HepG2 (cell line): Measurements from ENCODE around the gene PLCB1. TPM values are rescaled to one million over a fixed set of nuclear protein-coding genes. Genes with fewer than 3 reads are reported as not detected.

Experiments
- ASH2L ChIP-seq: fragments of 300-600, 200-600 bp; sonication (generic); IDR thresholded peaks from 2 replicates; pipeline ENCODE4 v1.7.0; 2017; ENCODE audit warnings: low read depth, mild to moderate bottlenecking, moderate library complexity, mixed read lengths, low read length; ENCODE audit not compliant: insufficient read length
- FLYWCH1 ChIP-seq: sonication (generic); formaldehyde crosslinking; IDR thresholded peaks from 2 replicates; pipeline ENCODE4 v1.8.1; 2023; ENCODE audit warnings: mild to moderate bottlenecking, missing genetic modification reagents
- JARID2 ChIP-seq: sonication (generic); formaldehyde crosslinking; IDR thresholded peaks from 2 replicates; pipeline ENCODE4 v1.8.1; 2023; ENCODE audit warnings: missing genetic modification reagents, inconsistent platforms; ENCODE audit not compliant: insufficient replicate concordance
- NCOA1 ChIP-seq: sonication (generic); formaldehyde crosslinking; IDR thresholded peaks from 2 replicates; pipeline ENCODE4 v1.9.0; 2021; ENCODE audit warnings: missing genetic modification reagents
- NR2F2 ChIP-seq: IDR thresholded peaks from 2 replicates; pipeline ENCODE4 v1.6.1; 2012; ENCODE audit warnings: low read depth, inconsistent platforms, borderline replicate concordance
- PLRG1 ChIP-seq: fragments of 450-650 bp; conservative IDR thresholded peaks from 2 replicates; pipeline ENCODE4 v1.6.1; 2016
- REPIN1 ChIP-seq: sonication (generic); formaldehyde crosslinking; IDR thresholded peaks from 2 replicates; pipeline ENCODE4 v1.8.0; 2022; ENCODE audit warnings: missing genetic modification reagents, low read depth, mild to moderate bottlenecking, borderline replicate concordance
- SCMH1 ChIP-seq: sonication (generic); formaldehyde crosslinking; IDR thresholded peaks from 2 replicates; pipeline ENCODE4 v1.9.0; 2021; ENCODE audit warnings: missing genetic modification reagents, mild to moderate bottlenecking, borderline replicate concordance
- XBP1 ChIP-seq: sonication (generic); formaldehyde crosslinking; IDR thresholded peaks from 2 replicates; pipeline ENCODE4 v1.5.0; 2020; ENCODE audit warnings: missing genetic modification reagents
- ZBTB10 ChIP-seq: sonication (generic); formaldehyde crosslinking; IDR thresholded peaks from 2 replicates; pipeline ENCODE4 v1.4.0; 2020; ENCODE audit warnings: missing genetic modification reagents, borderline replicate concordance
- ZKSCAN5 ChIP-seq: sonication (generic); formaldehyde crosslinking; IDR thresholded peaks from 2 replicates; pipeline ENCODE4 v1.5.1; 2020; ENCODE audit warnings: mild to moderate bottlenecking, missing genetic modification reagents
- ZNF136 ChIP-seq: sonication (generic); formaldehyde crosslinking; IDR thresholded peaks from 2 replicates; pipeline ENCODE4 v1.8.1; 2022; ENCODE audit warnings: low read depth, mild to moderate bottlenecking, moderate library complexity, missing genetic modification reagents
- ZNF318 ChIP-seq: sonication (generic); formaldehyde crosslinking; IDR thresholded peaks from 2 replicates; pipeline ENCODE4 v1.4.0; 2020; ENCODE audit warnings: mild to moderate bottlenecking, missing genetic modification reagents
- ZNF354B ChIP-seq: sonication (generic); formaldehyde crosslinking; IDR thresholded peaks from 2 replicates; pipeline ENCODE4 v1.8.0; 2022; ENCODE audit warnings: mild to moderate bottlenecking, missing genetic modification reagents
- ZNF430 ChIP-seq: sonication (generic); formaldehyde crosslinking; IDR thresholded peaks from 2 replicates; pipeline ENCODE4 v1.9.0; 2021; ENCODE audit warnings: mild to moderate bottlenecking, missing genetic modification reagents
- polyA plus RNA-seq, 8 experiments: library from polyadenylated mRNA; depleted of rRNA in 3 of 8; stranded (reverse) in 7 of 8; unstranded in 1 of 8; fragments of >200 nt; fragmentation: Illumina TruSeq in 4 of 8; extraction: Trizol in 4 of 8; gene quantifications; 2 replicates each; pipeline versions ENCODE4 v1.2.1 to v1.2.3, GENCODE V29; 2011 to 2016; ENCODE audit warnings: low read depth in 4 of 8, missing spikeins in 1 of 8, mixed read lengths in 1 of 8; ENCODE audit not compliant: insufficient read depth in 1 of 8
- total RNA-seq, 5 experiments: library from RNA; depleted of rRNA; stranded (reverse); fragments of >200 nt; fragmentation: Illumina TruSeq; extraction: Trizol; gene quantifications; 2 replicates each; pipeline ENCODE4 v1.2.3, GENCODE V29; 2016; ENCODE audit warnings: low read depth in 1 of 5
- TF ChIP-seq, protein P1 (sequence below): sonication (generic); formaldehyde crosslinking; IDR thresholded peaks from 2 replicates; pipeline ENCODE4 v1.5.0; 2020; ENCODE audit warnings: missing genetic modification reagents, mild to moderate bottlenecking, borderline replicate concordance
- TF ChIP-seq, protein P2 (sequence below): sonication (generic); formaldehyde crosslinking; IDR thresholded peaks from 2 replicates; pipeline ENCODE4 v1.8.0; 2022; ENCODE audit warnings: missing genetic modification reagents, mild to moderate bottlenecking, inconsistent platforms, borderline replicate concordance

The PLCB1 gene
- total and polyA plus RNA-seq, 2 of the 13 experiments (the other 11 are each of a cell fraction or from before 2014, with no cell fraction given), result 42.4 to 55.9 TPM

DNA sequence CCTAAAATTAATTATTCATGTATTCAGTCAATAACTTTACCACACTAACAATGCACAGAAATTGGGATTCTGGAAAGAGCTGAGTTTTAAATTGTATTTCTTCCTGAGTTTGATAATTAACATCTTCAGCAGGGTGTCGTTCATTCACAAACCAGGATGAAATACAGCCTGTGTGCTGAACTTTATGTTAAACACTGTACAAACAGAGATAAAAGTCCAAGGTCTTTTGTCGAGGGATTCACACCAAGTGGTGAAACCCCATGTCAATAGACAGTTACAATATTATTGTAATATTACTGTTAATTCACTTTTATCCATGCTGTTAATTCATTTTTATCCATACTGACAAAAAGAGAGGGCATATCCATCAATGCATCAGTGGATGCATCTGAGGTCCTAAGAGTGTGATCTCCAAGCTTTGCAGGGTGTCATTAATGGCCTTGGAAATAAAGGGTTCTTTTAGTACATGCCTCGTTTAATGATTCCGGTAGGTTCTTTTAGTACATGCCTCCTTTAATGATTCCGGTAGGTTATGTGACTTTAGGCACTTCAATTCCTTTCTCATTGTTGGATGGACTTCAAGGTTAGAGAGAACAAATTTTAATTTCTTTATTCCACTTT lies 234.3 kb downstream of the PLCB1 start (continued):
- TF ChIP-seq ZNF318 (CRISPR knock-in tag) (no peak), REPIN1 (CRISPR knock-in tag) (no peak), ZKSCAN5 (CRISPR knock-in tag) (no peak), FLYWCH1 (CRISPR knock-in tag) (no peak), PLRG1 (no peak), ZNF354B (CRISPR knock-in tag) (no peak), NR2F2 (peak; percentile 51; the same call in 1 of the 2 replicates), ZNF136 (CRISPR knock-in tag) (no peak), ZNF430 (CRISPR knock-in tag) (no peak), NCOA1 (CRISPR knock-in tag) (0 out of 2 replicates have a peak, but pooled peaks have one; percentile 27), XBP1 (CRISPR knock-in tag) (no peak), JARID2 (CRISPR knock-in tag) (no peak), SCMH1 (CRISPR knock-in tag) (no peak), ZBTB10 (no peak), ASH2L (peak; percentile 55)
- TF ChIP-seq, protein P1, sequence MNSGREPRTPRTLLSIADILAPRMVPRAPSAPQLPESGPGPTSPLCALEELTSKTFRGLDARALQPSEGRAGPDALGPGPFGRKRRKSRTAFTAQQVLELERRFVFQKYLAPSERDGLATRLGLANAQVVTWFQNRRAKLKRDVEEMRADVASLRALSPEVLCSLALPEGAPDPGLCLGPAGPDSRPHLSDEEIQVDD (CRISPR knock-in tag), result no peak
- TF ChIP-seq, protein P2, sequence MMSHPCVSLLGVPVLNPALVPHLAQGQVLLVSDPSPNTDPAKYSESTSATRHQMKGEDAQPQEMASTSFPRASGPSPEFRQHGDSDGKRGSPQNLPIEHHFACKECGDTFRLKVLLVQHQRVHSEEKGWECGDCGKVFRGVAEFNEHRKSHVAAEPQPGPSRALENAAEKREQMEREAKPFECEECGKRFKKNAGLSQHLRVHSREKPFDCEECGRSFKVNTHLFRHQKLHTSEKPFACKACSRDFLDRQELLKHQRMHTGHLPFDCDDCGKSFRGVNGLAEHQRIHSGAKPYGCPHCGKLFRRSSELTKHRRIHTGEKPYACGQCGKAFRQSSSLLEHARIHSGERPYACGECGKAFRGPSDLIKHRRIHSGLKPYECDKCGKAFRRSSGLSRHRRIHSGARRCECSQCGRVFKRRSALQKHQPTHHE, result no peak
